ENCODE data around the gene ARHGEF3.

- TF ChIP-seq CTCF (IDR thresholded peaks at IDR 0.05) (no peak), POLR2A (IDR thresholded peaks at IDR 0.05) (no peak)
Measured at GRCh38 chr3:56818156-56818985, 16.6 kb upstream of the ARHGEF3 start.

Data from uterus (tissue), 2 donors.